PC-9 (cell line): ENCODE measurements around the gene PITPNM1. TPM values are rescaled to one million over a fixed set of nuclear protein-coding genes. Genes with fewer than 3 reads are reported as not detected.

Experiments
- BruUV-seq: library from RNA; stranded (reverse); fragments of 400-500 nt; replicated peaks from 2 replicates; lab custom pipeline; 2021; lab: Mats Ljungman, UMichigan
- CTCF ChIA-PET: fragments of 300-600 bp; sonication (Branson Sonifier 250); formaldehyde crosslinking; loops from one replicate; lab custom pipeline; 2022; ENCODE audit warnings: antibody characterized with exemption; lab: Charles Lee
- POLR2A ChIA-PET: fragments of 300-600 bp; sonication (Branson Sonifier 250); formaldehyde crosslinking; loops from one replicate; lab custom pipeline; 2022; ENCODE audit warnings: antibody characterized with exemption; ENCODE audit not compliant: unreplicated experiment; lab: Charles Lee
- DNase-seq, 2 experiments: peaks; one replicate each; pipeline versions ENCODE4 v3.0.0 to v3.0.0-alpha.2; 2015 to 2022; ENCODE audit warnings: mixed read lengths in 1 of 2
- H2AFZ ChIP-seq: fragments of 200-600 bp; sonication (generic); 2 replicates; pipeline ENCODE4 v1.8.1; 2017; ENCODE audit warnings: antibody characterized with exemption
- H3F3A ChIP-seq: fragments of 200-600 bp; sonication (generic); 2 replicates; pipeline ENCODE4 v1.8.1; 2017; ENCODE audit warnings: antibody characterized with exemption, mild to moderate bottlenecking, low read depth; ENCODE audit not compliant: insufficient read depth
- H3K27ac ChIP-seq: fragments of 200-600 bp; sonication (generic); 2 replicates; pipeline ENCODE4 v1.6.1; 2016; ENCODE audit warnings: mixed run types
- H3K27me3 ChIP-seq: fragments of 200-600 bp; sonication (generic); 2 replicates; pipeline ENCODE4 v1.6.1; 2016; ENCODE audit warnings: low read depth, mixed run types; ENCODE audit not compliant: insufficient read depth
- H3K36me3 ChIP-seq: fragments of 200-600 bp; sonication (generic); 2 replicates; pipeline ENCODE4 v1.6.1; 2016; ENCODE audit warnings: low read depth, mixed run types
- H3K4me1 ChIP-seq: fragments of 200-600 bp; sonication (generic); replicated peaks from 2 replicates; pipeline ENCODE4 v1.6.1; 2016; ENCODE audit warnings: mixed run types; ENCODE audit not compliant: insufficient read depth
- H3K4me2 ChIP-seq: fragments of 200-600 bp; sonication (generic); 2 replicates; pipeline ENCODE4 v1.6.1; 2017; ENCODE audit warnings: mixed run types
- H3K4me3 ChIP-seq: fragments of 200-600 bp; sonication (generic); 2 replicates; pipeline ENCODE4 v1.6.1; 2016; ENCODE audit warnings: mixed run types
- H3K79me2 ChIP-seq: fragments of 200-600 bp; sonication (generic); 2 replicates; pipeline ENCODE4 v1.6.1; 2017; ENCODE audit warnings: low read depth, mixed run types
- H3K9me2 ChIP-seq: fragments of 200-600 bp; sonication (generic); 2 replicates; pipeline ENCODE4 v1.8.1; 2017; ENCODE audit warnings: mild to moderate bottlenecking; ENCODE audit not compliant: insufficient read depth
- H3K9me3 ChIP-seq: fragments of 200-600 bp; sonication (generic); 2 replicates; pipeline ENCODE4 v1.8.1; 2016; ENCODE audit warnings: low read depth; ENCODE audit not compliant: insufficient read depth
- H4K20me1 ChIP-seq: fragments of 200-600 bp; sonication (generic); 2 replicates; pipeline ENCODE4 v1.8.1; 2017; ENCODE audit not compliant: insufficient read depth
- EZH2 ChIP-seq: fragments of 200-600 bp; sonication (generic); IDR thresholded peaks from 2 replicates; pipeline ENCODE4 v1.8.0; 2017; ENCODE audit warnings: antibody characterized with exemption, low read depth
- intact Hi-C: fragments of 100-400 bp; cut with micrococcal nuclease; formaldehyde crosslinking; loops from one replicate; pipeline ENCODE4 v1.10.0; 2022; ENCODE audit not compliant: unreplicated experiment
- total RNA-seq: library from RNA; stranded (reverse); gene quantifications from 2 replicates; pipeline ENCODE4 v1.2.3, GENCODE V29; 2021
- TF ChIP-seq, protein P1 (sequence below): fragments of 200-600 bp; sonication (generic); conservative IDR thresholded peaks from 2 replicates; pipeline ENCODE4 v1.6.1; 2017; ENCODE audit warnings: mixed run types, antibody characterized with exemption, mild to moderate bottlenecking, moderate library complexity

PITPNM1 gene
- total RNA-seq, 1 experiment from 2014 or later = 84.0 TPM

DNA sequence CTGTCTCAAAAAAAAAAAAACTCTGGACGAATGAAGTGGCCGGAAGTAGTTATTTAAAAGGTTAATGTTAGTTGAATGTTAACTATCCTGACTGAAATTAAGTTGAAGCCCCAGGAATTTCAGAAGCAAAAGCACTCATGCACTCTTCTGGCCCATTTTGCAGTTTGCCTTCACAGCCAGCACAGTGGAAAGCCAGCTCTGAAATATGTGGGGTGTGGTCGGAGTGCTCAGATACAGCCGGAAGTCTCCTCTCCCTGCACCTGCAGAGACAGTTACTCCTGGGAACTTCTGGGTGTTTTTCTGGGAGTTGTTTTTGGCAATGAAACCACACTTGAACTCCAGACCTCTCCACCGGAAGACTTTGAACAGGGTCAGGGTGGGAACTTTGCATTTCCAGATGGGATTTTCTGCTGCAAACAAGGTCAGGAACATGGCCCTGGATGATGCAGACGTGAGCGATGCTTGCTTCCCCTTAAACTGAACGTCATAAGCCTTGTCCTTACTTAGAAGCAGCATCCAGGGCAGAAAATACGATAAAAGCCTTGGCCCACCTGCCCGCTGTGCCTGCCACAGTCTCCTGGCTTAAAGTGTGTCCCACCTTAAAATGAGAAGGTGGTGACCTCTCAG lies 39.6 kb upstream of the PITPNM1 start:
- TF ChIP-seq, protein P1, sequence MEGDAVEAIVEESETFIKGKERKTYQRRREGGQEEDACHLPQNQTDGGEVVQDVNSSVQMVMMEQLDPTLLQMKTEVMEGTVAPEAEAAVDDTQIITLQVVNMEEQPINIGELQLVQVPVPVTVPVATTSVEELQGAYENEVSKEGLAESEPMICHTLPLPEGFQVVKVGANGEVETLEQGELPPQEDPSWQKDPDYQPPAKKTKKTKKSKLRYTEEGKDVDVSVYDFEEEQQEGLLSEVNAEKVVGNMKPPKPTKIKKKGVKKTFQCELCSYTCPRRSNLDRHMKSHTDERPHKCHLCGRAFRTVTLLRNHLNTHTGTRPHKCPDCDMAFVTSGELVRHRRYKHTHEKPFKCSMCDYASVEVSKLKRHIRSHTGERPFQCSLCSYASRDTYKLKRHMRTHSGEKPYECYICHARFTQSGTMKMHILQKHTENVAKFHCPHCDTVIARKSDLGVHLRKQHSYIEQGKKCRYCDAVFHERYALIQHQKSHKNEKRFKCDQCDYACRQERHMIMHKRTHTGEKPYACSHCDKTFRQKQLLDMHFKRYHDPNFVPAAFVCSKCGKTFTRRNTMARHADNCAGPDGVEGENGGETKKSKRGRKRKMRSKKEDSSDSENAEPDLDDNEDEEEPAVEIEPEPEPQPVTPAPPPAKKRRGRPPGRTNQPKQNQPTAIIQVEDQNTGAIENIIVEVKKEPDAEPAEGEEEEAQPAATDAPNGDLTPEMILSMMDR = no peak
- no peak for TF ChIP-seq EZH2
- 0 out of 2 replicates have a peak, but pooled peaks cover 7% of the 10 kb centered on the region for H3K4me1 ChIP-seq
- H3K9me3 ChIP-seq = no peaks in the 10 kb centered on the region
- no peaks in the 10 kb centered on the region for H3K36me3 ChIP-seq
- no peaks in the 10 kb centered on the region for H3K79me2 ChIP-seq
- ChIA-PET POLR2A (interaction anchor here (0.5 to 0.6 kb wide), 2 partner anchors 30 to 143 kb away, joined by 4 to 10 read pairs; partner anchors contain the start of gene PPP1CA), CTCF (no interaction called here)
- H2AFZ ChIP-seq = no peak overlapping the region
- H3K9me2 ChIP-seq = no peaks in the 10 kb centered on the region
- no peaks in the 10 kb centered on the region for H3F3A ChIP-seq
- BruUV-seq = no TSS peak
- no peak for DNase-seq
- H3K27me3 ChIP-seq = no peaks in the 10 kb centered on the region
- H3K4me3 ChIP-seq = no peak overlapping the region
- H3K27ac ChIP-seq = no peak overlapping the region
- H3K4me2 ChIP-seq = no peak overlapping the region
- no peaks in the 10 kb centered on the region for H4K20me1 ChIP-seq
- intact Hi-C loops = no loop called here

DNA sequence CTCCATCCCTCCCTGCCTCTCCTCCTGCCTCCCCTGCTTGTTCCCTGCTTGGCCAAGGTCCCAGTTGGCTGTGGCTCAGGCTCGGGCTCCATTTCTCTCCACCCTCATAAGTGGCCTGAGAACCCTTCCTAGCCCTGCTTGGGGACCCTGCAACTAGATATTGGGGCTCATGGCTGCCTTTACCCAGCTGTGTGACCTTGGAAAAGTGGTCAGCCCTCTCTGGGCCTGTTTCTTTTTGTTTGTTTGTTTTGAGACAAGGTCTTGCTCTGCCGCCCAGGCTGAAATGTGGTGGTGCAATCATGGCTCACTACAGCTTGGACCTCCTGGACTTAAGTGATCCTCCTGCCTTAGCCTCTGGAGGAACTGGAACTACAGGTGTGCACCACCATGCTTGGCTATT lies 38.4 kb upstream of the PITPNM1 start:
- CTCF ChIA-PET = no interaction called here
- Histone ChIP-seq H3K4me1 (0 out of 2 replicates have a peak, but pooled peaks cover 7% of the 10 kb centered on the region), H4K20me1 (no peaks in the 10 kb centered on the region), H3F3A (no peaks in the 10 kb centered on the region), H3K9me2 (no peaks in the 10 kb centered on the region), H3K36me3 (no peaks in the 10 kb centered on the region), H3K27ac (no peak overlapping the region), H3K27me3 (no peaks in the 10 kb centered on the region), H2AFZ (no peak overlapping the region), H3K4me3 (no peak overlapping the region), H3K79me2 (no peaks in the 10 kb centered on the region), H3K9me3 (no peaks in the 10 kb centered on the region), H3K4me2 (no peak overlapping the region)
- intact Hi-C loops = no loop called here
- POLR2A ChIA-PET = no interaction called here
- TF ChIP-seq EZH2 = no peak
- TF ChIP-seq, protein P1 = no peak
- no peak for DNase-seq
- BruUV-seq = no TSS peak

DNA sequence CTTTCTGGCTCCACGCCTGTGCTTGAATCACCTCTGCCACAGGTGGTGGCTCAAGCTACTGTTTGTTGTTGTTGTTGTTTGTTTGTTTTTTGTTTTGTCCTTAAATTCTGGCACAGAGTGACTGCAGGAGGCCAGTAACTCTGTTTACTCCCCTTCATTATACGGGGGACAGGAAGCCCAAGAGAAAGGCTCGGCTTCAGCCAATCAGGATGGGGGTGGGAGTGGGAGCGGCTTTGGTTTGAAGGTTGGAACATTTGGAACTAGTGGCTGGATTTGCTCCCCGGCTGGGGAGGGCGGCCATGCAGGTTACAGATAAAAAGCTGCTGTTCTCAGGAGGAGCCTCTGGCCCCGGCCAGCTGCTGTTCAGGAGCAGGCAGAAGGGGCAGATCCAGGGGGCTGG lies 37.8 kb upstream of the PITPNM1 start:
- H3K79me2 ChIP-seq = no peaks in the 10 kb centered on the region
- H2AFZ ChIP-seq = no peak overlapping the region
- no peaks in the 10 kb centered on the region for H3F3A ChIP-seq
- BruUV-seq = no TSS peak
- H3K27ac ChIP-seq = no peak overlapping the region
- ChIA-PET CTCF (no interaction called here), POLR2A (no interaction called here)
- no peaks in the 10 kb centered on the region for H3K36me3 ChIP-seq
- no peaks in the 10 kb centered on the region for H3K9me3 ChIP-seq
- no peaks in the 10 kb centered on the region for H3K27me3 ChIP-seq
- 0 out of 2 replicates have a peak, but pooled peaks cover 7% of the 10 kb centered on the region for H3K4me1 ChIP-seq
- intact Hi-C loops = no loop called here
- H3K9me2 ChIP-seq = no peaks in the 10 kb centered on the region
- H3K4me2 ChIP-seq = no peak overlapping the region
- DNase-seq = no peak
- no peaks in the 10 kb centered on the region for H4K20me1 ChIP-seq
- no peak overlapping the region for H3K4me3 ChIP-seq
- TF ChIP-seq, protein P1 = no peak
- TF ChIP-seq EZH2 = no peak
